ENCODE data around the gene SLC9A3. TPM values are rescaled to one million over a fixed set of nuclear protein-coding genes. Genes with fewer than 3 reads are reported as not detected.

Gene SLC9A3
- total and polyA plus RNA-seq, 2 of the 13 experiments (the other 11 are each of a cell fraction or from before 2014, with no cell fraction given) = 1.5 to 1.8 TPM

DNA sequence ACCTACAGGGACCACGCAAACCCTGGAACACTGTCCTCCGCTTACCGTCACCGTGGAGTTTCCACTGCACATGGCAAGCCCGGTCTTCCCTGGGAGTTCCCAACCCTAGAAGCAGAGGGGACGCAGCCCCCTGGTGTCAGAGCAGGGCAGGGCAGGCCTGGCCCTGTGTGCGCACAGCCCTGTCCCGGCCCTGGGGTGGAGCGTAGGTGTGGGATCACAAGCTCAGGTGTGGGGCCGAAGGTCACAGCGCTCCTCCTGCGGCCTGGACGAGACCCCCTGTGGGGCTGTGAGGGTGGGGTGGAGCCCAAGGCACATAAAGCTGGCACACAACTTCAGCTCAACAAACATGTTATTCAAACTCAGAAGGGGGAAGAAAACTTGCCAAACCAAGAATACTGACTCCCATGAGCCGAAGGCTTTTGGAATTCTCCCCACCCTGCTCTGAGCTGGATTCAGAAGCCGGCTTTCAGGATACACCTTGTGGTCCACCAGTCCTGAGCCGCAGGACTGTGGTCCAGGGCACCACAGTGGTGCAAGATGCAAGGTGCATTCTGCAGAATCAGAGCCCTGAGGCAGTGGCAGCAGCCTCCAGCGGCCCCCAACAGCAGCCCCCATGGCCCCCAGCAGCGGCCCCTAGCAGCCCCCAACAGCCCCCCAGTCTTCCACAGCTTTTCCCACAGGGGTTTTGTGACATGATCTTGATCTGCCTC, 93.1 kb downstream of the SLC9A3 start (continued):
- TF ChIP-seq, protein P1, sequence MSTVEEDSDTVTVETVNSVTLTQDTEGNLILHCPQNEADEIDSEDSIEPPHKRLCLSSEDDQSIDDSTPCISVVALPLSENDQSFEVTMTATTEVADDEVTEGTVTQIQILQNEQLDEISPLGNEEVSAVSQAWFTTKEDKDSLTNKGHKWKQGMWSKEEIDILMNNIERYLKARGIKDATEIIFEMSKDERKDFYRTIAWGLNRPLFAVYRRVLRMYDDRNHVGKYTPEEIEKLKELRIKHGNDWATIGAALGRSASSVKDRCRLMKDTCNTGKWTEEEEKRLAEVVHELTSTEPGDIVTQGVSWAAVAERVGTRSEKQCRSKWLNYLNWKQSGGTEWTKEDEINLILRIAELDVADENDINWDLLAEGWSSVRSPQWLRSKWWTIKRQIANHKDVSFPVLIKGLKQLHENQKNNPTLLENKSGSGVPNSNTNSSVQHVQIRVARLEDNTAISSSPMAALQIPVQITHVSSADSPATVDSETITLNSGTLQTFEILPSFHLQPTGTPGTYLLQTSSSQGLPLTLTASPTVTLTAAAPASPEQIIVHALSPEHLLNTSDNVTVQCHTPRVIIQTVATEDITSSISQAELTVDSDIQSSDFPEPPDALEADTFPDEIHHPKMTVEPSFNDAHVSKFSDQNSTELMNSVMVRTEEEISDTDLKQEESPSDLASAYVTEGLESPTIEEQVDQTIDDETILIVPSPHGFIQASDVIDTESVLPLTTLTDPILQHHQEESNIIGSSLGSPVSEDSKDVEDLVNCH (CRISPR knock-in tag; IDR thresholded peaks at IDR 0.05) = no peak
- TF ChIP-seq ZNF30 (CRISPR knock-in tag; IDR thresholded peaks at IDR 0.05) (no peak), SETDB1 (CRISPR knock-in tag; IDR thresholded peaks at IDR 0.05; ENCODE audit: borderline replicate concordance) (no peak), HNF1B (CRISPR knock-in tag; IDR thresholded peaks at IDR 0.05) (0 out of 2 replicates have a peak, but pooled peaks have one; percentile 57), HOXA3 (CRISPR knock-in tag; IDR thresholded peaks at IDR 0.05) (peak; percentile 36; the same call in 1 of the 2 replicates), NR2C2 (CRISPR knock-in tag; IDR thresholded peaks at IDR 0.05; ENCODE audit: borderline replicate concordance) (no peak), ZBTB7A (CRISPR knock-in tag; IDR thresholded peaks at IDR 0.05) (peak; percentile 56; the same call in 1 of the 2 replicates), NCOA5 (CRISPR knock-in tag; IDR thresholded peaks at IDR 0.05) (no peak), NFYC (CRISPR knock-in tag; IDR thresholded peaks at IDR 0.05) (no peak), KLF16 (CRISPR knock-in tag; IDR thresholded peaks at IDR 0.05) (no peak), PTBP1 (IDR thresholded peaks at IDR 0.05; ENCODE audit: low read depth, low read length, poor library complexity, severe bottlenecking) (no peak), GABPB1 (CRISPR knock-in tag; IDR thresholded peaks at IDR 0.05) (0 out of 2 replicates have a peak, but pooled peaks have one; percentile 15), ARID4A (CRISPR knock-in tag; IDR thresholded peaks at IDR 0.05; ENCODE audit: borderline replicate concordance) (0 out of 2 replicates have a peak, but pooled peaks have one; percentile 31), ZNF432 (CRISPR knock-in tag; IDR thresholded peaks at IDR 0.05; ENCODE audit: borderline replicate concordance) (no peak)
- TF ChIP-seq, protein P2, sequence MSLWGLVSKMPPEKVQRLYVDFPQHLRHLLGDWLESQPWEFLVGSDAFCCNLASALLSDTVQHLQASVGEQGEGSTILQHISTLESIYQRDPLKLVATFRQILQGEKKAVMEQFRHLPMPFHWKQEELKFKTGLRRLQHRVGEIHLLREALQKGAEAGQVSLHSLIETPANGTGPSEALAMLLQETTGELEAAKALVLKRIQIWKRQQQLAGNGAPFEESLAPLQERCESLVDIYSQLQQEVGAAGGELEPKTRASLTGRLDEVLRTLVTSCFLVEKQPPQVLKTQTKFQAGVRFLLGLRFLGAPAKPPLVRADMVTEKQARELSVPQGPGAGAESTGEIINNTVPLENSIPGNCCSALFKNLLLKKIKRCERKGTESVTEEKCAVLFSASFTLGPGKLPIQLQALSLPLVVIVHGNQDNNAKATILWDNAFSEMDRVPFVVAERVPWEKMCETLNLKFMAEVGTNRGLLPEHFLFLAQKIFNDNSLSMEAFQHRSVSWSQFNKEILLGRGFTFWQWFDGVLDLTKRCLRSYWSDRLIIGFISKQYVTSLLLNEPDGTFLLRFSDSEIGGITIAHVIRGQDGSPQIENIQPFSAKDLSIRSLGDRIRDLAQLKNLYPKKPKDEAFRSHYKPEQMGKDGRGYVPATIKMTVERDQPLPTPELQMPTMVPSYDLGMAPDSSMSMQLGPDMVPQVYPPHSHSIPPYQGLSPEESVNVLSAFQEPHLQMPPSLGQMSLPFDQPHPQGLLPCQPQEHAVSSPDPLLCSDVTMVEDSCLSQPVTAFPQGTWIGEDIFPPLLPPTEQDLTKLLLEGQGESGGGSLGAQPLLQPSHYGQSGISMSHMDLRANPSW (CRISPR knock-in tag; IDR thresholded peaks at IDR 0.05; ENCODE audit: borderline replicate concordance) = no peak
- TF ChIP-seq, protein P3, sequence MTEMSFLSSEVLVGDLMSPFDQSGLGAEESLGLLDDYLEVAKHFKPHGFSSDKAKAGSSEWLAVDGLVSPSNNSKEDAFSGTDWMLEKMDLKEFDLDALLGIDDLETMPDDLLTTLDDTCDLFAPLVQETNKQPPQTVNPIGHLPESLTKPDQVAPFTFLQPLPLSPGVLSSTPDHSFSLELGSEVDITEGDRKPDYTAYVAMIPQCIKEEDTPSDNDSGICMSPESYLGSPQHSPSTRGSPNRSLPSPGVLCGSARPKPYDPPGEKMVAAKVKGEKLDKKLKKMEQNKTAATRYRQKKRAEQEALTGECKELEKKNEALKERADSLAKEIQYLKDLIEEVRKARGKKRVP (CRISPR knock-in tag; IDR thresholded peaks at IDR 0.05) = no peak

All from HepG2 (cell line).